ENCODE measurements around the gene NELL2.
"Not testable (repeated sequence)": the region's sequence is repeated elsewhere in the genome, so short reads cannot be mapped to it uniquely, and the experiment has no call there.

NELL2 gene

GRCh38 chr12:44775901-44776300, 100.2 kb downstream of the NELL2 start:
- no peak for DNase-seq

GRCh38 chr12:44774815-44775411, 101.2 kb downstream of the NELL2 start:
- peak; percentile 60 for DNase-seq

- DNase-seq, result no peak
Measured at GRCh38 chr12:44771485-44772021, 104.6 kb downstream of the NELL2 start.

GRCh38 chr12:44765796-44766195, 110.3 kb downstream of the NELL2 start:
- no peak for DNase-seq

- DNase-seq, result no peak
Measured at GRCh38 chr12:44763021-44763420, 113.1 kb downstream of the NELL2 start.

GRCh38 chr12:44759289-44759688, 116.8 kb downstream of the NELL2 start:
- DNase-seq, result no peak

GRCh38 chr12:44750468-44750867, 125.6 kb downstream of the NELL2 start:
- no peak for DNase-seq

GRCh38 chr12:44749566-44749965, 126.5 kb downstream of the NELL2 start:
- no peak for DNase-seq

- DNase-seq, result no peak
Measured at GRCh38 chr12:44748950-44749468, 127.1 kb downstream of the NELL2 start.

GRCh38 chr12:44741292-44741980, 134.7 kb downstream of the NELL2 start:
- not testable (repeated sequence) for DNase-seq

- DNase-seq, result no peak
Measured at GRCh38 chr12:44738051-44738450, 138.1 kb downstream of the NELL2 start.

GRCh38 chr12:44728566-44728965, 147.5 kb downstream of the NELL2 start:
- no peak for DNase-seq

GRCh38 chr12:44720265-44720664, 155.8 kb downstream of the NELL2 start:
- no peak for DNase-seq

GRCh38 chr12:44717612-44718011, 158.5 kb downstream of the NELL2 start:
- DNase-seq, result no peak

- no peak for DNase-seq
Measured at GRCh38 chr12:44716711-44717110, 159.4 kb downstream of the NELL2 start.

- no peak for DNase-seq
Measured at GRCh38 chr12:44711736-44712135, 164.4 kb downstream of the NELL2 start.

- DNase-seq, result no peak
Measured at GRCh38 chr12:44709166-44709565, 166.9 kb downstream of the NELL2 start.

- DNase-seq, result no peak
Measured at GRCh38 chr12:44708218-44708617, 167.9 kb downstream of the NELL2 start.

- DNase-seq, result no peak
Measured at GRCh38 chr12:44703182-44703910, 172.8 kb downstream of the NELL2 start.

- no peak for DNase-seq
Measured at GRCh38 chr12:44697511-44697910, 178.6 kb downstream of the NELL2 start.

GRCh38 chr12:44696542-44696941, 179.6 kb downstream of the NELL2 start:
- no peak for DNase-seq

GRCh38 chr12:44694017-44694416, 182.1 kb downstream of the NELL2 start:
- DNase-seq, result no peak

GRCh38 chr12:44689587-44689986, 186.5 kb downstream of the NELL2 start:
- no peak for DNase-seq
